ENCODE data around the gene MTA3. TPM values are rescaled to one million over a fixed set of nuclear protein-coding genes. Genes with fewer than 3 reads are reported as not detected.
"Not testable (repeated sequence)": the region's sequence is repeated elsewhere in the genome, so short reads cannot be mapped to it uniquely, and the experiment has no call there.

The MTA3 gene
- total RNA-seq, 2 donors from 2014 or later, result 30.1 to 44.1 TPM

DNA sequence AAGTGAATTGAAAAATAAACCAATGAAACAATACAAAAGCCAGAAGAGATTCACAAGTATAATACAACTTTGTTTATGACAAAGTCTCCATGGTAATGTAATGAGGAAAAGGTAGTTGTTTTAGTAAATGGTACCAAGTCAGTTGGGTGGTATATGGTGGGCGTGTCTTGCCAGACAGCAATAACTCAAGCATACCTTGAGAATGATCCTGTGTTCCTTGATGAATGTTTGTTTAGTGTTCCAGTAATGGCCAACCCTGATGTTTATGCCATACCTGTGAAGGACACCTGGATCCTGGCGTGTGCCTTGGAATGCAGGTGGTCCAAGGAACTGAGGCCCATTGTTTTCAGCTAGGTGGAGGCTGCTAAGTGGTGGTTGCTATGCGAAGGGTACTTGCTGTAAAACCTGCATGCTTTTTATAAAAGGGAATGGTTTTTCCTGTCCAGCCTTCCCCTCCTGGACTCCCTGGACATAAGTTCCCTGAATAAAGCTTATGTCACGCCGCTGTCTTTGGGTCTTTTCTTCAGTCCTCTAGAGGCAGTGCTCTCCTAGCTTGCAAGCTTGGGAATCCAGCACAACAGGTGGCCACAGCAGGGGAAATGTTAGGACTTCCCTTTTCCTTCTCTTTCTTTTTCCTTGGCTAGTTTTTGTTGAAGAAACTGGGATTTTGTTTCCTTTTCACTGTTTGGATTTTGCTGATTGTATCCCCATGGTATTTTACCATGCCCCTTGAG, 54.7 kb downstream of the MTA3 start:
- Mint-ChIP-seq H3K36me3 (peaks cover 0 to 7% of the 10 kb centered on the region in 2 donors), H3K9me3 (no peaks in the 10 kb centered on the region), H3K27ac (no peak overlapping the region)
- DNase-seq (ENCODE audit: low spot score in 2 of 2) (no peak), ATAC-seq (no peak)

DNA sequence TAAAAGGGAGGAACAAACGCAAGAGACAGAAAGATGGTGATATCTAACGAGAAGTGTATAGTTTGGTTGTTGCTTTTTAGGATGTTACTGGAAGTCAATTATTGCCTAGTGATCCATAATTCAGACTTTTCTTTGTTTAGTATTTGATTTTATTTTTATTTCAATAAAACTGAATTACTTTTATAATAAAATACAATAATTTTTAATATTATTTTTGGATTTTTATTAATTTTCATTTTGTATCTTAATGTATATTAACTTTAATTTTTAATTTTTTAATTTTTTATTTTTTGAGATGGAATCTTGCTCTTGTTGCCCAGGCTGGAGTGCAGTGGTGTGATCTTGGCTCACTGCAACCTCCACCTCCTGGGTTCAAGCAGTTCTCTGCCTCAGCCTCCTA, 55.6 kb downstream of the MTA3 start:
- no peak for ATAC-seq
- H3K9me3 Mint-ChIP-seq, result no peaks in the 10 kb centered on the region
- no peaks in the 10 kb centered on the region for H3K36me3 Mint-ChIP-seq
- H3K27ac Mint-ChIP-seq, result no peak overlapping the region
- DNase-seq (ENCODE audit: low spot score in 2 of 2), result no peak

DNA sequence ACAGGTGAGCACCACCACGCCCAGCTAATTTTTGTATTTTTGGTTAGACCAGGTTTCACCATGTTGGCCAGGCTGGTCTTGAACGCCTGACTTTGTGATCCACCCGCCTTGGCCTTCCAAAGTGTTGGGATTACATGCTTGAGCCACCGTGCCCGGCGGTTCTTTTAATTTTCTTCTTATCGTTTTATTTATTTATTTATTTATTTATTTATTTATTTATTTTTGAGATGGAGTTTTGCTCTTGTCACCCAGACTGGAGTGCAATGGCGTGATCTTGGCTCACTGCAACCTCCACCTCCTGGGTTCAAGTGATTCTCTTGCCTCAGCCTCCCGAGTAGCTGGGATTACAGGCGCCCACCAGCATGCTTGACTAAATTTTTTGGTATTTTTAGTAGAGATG, 59.6 kb downstream of the MTA3 start:
- not testable (repeated sequence) for DNase-seq (ENCODE audit: low spot score in 2 of 2); H3K27ac Mint-ChIP-seq; H3K36me3 Mint-ChIP-seq; H3K9me3 Mint-ChIP-seq; ATAC-seq

DNA sequence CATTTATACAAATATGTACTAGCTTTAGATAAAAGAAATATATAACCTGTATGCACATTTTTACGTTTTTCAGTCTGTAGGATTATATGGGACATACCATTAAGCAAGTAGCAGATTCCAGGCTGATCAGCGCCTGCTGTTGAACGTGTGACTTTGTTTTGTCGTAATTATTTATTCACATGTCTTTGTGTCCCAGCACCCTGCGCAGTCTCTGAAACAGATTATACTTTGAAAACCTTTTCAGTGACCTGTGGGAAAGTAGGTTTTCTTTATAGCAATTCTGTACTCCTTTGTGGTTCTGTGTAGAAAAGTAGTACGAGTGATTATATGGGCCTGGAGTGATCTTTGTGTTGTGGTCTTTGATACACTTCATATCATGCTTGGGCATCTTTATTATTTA, 68.5 kb downstream of the MTA3 start:
- H3K36me3 Mint-ChIP-seq, result no peaks in the 10 kb centered on the region
- H3K9me3 Mint-ChIP-seq, result no peaks in the 10 kb centered on the region
- DNase-seq (ENCODE audit: low spot score in 2 of 2), result no peak
- ATAC-seq, result no peak
- H3K27ac Mint-ChIP-seq, result no peak overlapping the region

DNA sequence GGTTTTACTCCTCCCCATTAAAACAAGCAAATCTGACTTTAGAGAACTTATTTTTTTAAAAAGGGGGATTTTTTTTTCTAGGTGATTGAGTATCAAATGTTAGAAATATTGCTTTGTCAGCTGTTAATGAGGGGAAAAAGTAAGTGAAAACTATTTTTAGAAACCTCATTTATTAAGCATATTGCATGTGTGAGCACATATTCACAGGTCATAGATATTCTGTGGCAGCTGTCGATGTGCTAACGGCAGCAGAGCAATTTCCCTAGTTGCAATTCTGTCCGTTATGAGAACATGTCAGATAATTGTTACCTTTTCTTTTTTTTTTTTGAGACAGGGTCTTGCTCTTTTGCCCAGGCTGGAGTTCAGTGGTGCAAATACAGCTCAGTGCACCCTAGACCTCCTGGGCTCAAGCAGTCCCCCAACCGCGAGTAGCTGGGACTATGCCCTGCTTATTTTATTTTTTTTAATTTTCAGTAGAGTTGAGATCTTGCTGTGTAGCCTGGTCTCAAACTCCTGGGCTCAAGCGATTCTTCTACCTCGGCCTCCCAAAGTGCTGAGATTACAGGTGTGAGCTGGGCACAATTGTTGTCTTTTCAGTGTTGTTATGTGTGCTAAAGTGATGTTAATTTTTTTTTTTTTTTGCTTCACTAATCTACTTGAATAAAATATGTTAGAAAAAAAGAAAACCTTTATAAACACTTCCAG, 69.8 kb downstream of the MTA3 start:
- no peaks in the 10 kb centered on the region for H3K36me3 Mint-ChIP-seq
- ATAC-seq, result no peak
- H3K27ac Mint-ChIP-seq, result no peak overlapping the region
- no peaks in the 10 kb centered on the region for H3K9me3 Mint-ChIP-seq
- no peak for DNase-seq (ENCODE audit: low spot score in 2 of 2)

DNA sequence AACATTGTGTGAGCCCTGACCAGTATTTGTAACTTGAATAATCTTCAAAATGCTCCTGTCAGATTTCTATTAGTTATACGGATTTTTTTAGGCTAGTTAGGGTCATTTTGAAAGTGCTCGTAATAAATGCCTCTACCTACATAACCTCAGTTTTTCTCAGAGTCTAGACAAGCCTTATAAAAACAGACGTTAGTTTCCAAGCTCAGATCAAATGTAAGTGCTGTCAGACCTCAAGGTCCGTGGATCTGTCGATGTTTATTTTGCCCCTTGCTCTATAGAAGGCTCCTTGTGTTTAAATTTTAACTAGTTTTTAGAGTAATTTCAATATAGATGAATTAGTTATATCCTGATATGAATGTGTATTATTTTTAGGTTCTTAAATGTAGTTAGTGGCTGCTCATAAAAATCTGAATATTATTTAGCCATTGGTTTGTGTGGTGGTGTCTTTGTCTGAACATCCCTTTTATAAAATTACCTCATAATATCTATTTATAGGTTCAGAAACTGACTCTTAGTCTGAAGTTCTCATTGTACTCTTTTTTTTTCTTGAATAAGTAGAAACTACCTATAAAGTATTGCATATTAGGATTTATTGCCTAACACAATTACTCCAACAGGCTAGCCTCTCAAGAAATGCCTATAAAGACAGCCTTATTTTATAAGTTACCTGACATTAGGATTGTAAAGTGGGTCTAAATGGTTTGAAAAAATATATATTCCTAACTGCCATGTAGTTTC, 71.1 kb downstream of the MTA3 start:
- ATAC-seq (no peak), DNase-seq (ENCODE audit: low spot score in 2 of 2) (no peak)
- Mint-ChIP-seq H3K27ac (no peak overlapping the region), H3K9me3 (no peaks in the 10 kb centered on the region), H3K36me3 (peaks cover 0 to 1% of the 10 kb centered on the region in 2 donors)

DNA sequence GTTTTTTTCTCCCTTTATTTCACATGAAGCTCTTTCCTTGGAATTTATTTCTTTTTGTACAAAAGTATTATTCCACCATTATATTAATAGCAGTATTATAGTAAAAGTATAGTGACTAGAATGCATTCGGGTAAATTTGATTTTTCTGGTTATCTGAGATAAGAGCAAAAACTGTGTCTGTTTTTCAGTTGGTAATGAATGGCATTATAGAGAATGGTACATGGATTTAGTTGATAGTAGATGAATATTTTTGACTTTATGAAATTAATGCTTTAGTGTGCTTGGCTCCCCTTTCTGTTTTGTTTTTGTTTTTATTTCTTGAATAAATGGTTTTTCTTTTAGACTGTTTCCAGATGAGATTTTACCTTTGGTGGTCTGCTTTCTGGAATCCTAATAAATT, 71.8 kb downstream of the MTA3 start:
- Mint-ChIP-seq H3K27ac (no peak overlapping the region), H3K9me3 (no peaks in the 10 kb centered on the region), H3K36me3 (peaks cover 0 to 6% of the 10 kb centered on the region in 2 donors)
- no peak for ATAC-seq
- DNase-seq (ENCODE audit: low spot score in 2 of 2), result no peak

DNA sequence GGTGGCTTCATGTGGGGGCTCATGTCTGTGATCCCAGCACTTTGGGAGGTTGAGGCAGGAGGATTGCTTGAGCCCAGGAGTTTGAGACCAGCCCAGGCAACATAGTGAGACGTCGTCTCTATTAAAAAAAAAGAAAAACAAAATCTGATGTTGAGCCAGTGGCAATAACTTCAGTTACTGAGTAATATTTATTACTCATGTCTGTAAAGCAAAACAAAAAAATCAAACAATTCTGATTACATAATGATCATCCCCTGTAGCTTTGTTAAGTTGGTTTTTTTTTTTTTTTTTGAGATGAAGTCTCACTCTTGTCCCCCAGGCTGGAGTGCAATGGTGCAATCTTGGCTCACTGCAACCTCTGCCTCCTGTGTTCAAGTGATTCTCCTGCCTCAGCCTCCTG, 73.9 kb downstream of the MTA3 start:
- not testable (repeated sequence) for H3K9me3 Mint-ChIP-seq; ATAC-seq; DNase-seq (ENCODE audit: low spot score in 2 of 2); H3K27ac Mint-ChIP-seq
- H3K36me3 Mint-ChIP-seq, result peaks cover 9 to 18% of the 10 kb centered on the region in 2 donors

DNA sequence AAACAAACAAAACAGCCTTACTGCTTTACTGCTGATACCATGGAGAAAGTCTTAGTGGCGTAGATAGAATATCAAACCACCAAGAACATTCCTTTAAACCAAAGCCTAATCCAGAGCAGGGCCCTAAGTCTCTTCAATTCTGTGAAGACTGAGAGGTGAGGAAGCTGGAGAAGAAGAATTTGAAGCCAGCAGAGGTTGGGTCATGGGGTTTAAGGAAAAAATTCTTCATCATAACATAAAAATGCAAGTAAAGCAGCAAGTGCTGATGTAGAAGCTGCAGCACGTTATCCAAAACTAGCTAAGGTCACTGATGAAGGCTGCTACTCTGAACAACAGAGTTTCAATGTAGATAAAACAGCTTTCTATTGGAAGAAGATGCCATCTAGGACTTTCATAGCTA, 77.1 kb downstream of the MTA3 start:
- H3K9me3 Mint-ChIP-seq, result no peaks in the 10 kb centered on the region
- H3K27ac Mint-ChIP-seq, result no peak overlapping the region
- DNase-seq (ENCODE audit: low spot score in 2 of 2), result no peak

DNA sequence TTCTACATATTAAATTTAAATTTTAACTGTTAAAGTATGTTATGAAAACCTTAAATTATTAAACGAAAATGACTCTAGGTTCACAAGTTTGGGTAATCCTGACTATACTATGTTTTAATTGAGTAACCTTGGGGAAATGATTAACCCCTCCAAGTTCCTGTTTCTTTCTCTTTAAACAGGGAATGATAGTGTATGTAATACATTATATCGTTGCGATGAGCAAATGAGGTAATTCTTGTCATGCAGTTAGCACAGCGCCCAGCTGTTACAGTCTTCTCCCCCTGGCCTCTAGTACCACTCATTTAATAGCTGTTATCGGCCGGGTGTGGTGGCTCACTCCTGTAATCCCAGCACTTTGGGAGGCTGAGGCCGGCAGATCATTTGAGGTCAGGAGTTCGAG, 80.4 kb downstream of the MTA3 start:
- ATAC-seq (no peak), DNase-seq (ENCODE audit: low spot score in 2 of 2) (no peak)
- Mint-ChIP-seq H3K9me3 (no peaks in the 10 kb centered on the region), H3K36me3 (peaks cover 9 to 26% of the 10 kb centered on the region in 2 donors), H3K27ac (peak overlapping the region; percentile 47 to 81)

More for the DNA sequence above, 77.1 kb downstream of the MTA3 start:
- ATAC-seq, result no peak
- peaks cover 9 to 18% of the 10 kb centered on the region in 2 donors for H3K36me3 Mint-ChIP-seq

DNA sequence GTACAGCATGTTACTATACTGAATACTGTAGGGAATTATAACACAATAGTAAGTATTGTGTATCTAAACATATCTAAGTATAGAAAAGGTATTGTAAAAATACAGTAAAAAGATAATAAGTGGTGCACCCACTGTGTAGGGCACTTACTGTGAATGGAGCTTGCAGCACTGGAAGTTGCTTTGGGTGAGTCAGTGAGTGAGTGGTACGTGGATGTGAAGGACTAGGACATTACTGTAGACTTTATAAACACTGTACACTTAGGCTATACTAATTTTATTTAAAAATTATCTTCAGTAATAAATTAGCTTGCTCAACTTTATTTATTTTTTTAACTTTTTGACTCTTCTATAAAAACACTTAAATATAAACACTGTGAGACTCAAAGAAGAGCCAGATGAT, 82.6 kb downstream of the MTA3 start:
- Mint-ChIP-seq H3K36me3 (peaks cover 6 to 16% of the 10 kb centered on the region in 2 donors), H3K9me3 (no peaks in the 10 kb centered on the region), H3K27ac (peak overlapping the region in 1 of 2 donors; percentile 89)
- ATAC-seq (no peak), DNase-seq (ENCODE audit: low spot score in 2 of 2) (no peak)

DNA sequence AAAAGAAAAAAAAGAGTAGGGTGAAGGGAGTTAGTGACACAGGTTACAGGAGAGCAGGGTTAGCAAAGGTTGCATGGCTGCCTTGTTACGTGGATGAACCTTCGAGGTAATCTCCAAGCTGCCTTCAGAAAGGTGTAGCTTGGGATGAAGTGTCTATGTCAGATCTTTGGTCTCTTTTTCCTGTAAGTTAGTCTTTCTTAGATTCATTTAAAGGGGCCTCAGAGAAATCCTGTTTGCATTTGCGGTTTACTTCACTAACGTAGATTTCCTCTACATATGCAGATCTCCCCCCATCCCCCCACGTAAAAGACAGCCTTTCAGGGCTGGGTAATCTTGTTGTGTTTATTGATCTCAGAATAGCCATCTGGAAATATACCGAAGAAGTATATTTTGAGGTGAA, 83.7 kb downstream of the MTA3 start:
- DNase-seq (ENCODE audit: low spot score in 2 of 2), result no peak
- peaks cover 0 to 9% of the 10 kb centered on the region in 2 donors for H3K36me3 Mint-ChIP-seq
- H3K27ac Mint-ChIP-seq, result peak overlapping the region; percentile 77 to 89
- no peaks in the 10 kb centered on the region for H3K9me3 Mint-ChIP-seq
- peak in 1 of 2 donors; percentile 42 for ATAC-seq

DNA sequence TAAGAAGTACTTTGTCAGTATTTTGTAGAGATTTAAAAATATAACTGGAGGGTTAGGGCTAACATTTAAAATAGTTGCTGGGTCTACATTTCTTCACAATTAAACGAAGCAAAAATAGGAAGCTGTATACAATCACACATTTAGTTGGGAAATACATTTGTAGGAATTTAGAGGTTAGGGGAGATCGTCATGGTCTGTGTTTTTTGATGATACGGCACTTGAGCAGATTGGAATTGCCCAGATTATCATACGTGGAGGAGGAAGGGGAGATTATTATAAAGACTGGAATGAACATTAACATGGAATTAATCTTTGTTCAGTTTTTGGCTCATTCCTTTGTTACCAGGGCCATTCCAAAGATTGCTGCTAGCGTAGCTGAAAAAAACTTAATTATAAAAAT, 84.6 kb downstream of the MTA3 start:
- no peak for ATAC-seq
- no peak overlapping the region for H3K27ac Mint-ChIP-seq
- peaks cover 0 to 9% of the 10 kb centered on the region in 2 donors for H3K36me3 Mint-ChIP-seq
- no peak for DNase-seq (ENCODE audit: low spot score in 2 of 2)
- no peaks in the 10 kb centered on the region for H3K9me3 Mint-ChIP-seq

DNA sequence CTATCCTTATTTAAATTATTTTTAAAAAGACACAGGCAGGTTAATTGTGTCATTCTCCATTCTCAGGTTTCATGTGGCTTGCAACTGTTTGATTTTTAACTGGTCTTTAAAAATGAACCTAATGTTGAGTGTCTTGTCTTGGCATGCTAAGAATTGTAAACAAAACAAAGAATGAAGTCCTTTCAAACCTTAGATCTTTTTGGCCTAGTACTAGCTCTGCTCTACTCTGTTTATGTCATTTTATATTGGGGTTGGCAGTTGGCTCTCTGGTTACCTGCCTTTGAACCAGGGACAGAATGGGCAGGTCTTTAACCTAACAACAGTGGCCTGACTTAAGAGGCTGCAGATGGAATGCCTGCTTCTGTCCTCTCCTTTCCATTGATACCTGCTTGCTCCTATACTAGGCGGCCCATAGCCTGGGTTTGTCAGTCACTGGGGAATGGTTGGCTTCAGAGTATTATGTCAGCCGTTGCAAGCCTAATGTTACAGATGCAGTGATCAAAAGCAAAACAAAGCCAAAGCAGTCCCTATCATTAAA, 85.5 kb downstream of the MTA3 start:
- Mint-ChIP-seq H3K9me3 (no peaks in the 10 kb centered on the region), H3K36me3 (peaks cover 0 to 9% of the 10 kb centered on the region in 2 donors), H3K27ac (no peak overlapping the region)
- ATAC-seq, result no peak
- no peak for DNase-seq (ENCODE audit: low spot score in 2 of 2)

DNA sequence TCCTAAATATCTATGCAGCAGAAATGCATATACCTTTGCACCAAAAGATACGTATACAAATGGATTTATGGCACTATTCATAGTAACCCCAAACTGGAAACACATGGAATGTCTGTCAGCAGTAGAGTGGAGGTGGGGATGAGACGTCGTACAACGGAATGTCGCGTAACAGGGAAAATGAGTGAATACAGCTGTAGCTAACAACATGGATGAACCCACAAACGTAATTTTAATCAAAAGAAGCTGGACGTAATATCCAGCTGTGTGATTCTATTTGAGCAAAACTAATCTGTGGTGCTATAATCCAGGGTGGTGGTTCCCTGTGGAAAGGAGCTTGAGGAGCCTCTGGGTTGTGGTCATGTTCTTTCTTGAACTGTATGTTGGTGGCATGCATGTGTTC, 89.9 kb downstream of the MTA3 start:
- Mint-ChIP-seq H3K27ac (no peak overlapping the region), H3K9me3 (no peaks in the 10 kb centered on the region), H3K36me3 (peaks cover 0 to 3% of the 10 kb centered on the region in 2 donors)
- DNase-seq (ENCODE audit: low spot score in 2 of 2) (no peak), ATAC-seq (no peak)

DNA sequence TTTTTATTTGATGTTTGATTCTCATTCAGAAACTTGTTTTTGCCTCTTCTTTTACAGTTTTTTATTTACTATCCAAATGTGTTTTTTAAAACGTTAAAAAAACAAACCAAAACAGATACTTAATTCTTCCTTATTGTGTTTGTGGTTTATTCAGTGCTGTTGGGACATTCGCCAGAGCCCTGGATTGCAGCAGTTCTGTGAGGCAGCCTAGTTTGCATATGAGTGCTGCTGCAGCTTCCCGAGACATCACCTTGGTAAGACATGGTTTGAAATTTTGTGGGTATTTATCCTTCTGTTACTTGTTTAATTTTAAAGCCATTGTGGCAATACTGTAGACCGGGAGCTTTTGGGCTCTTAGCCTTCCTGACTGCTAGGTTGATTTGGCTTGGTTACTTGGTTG, 91.2 kb downstream of the MTA3 start:
- DNase-seq (ENCODE audit: low spot score in 2 of 2) (no peak), ATAC-seq (no peak)
- Mint-ChIP-seq H3K36me3 (no peaks in the 10 kb centered on the region), H3K27ac (no peak overlapping the region), H3K9me3 (no peaks in the 10 kb centered on the region)
